Activated gamma-delta T cell treated with anti-CD3 and anti-CD28 coated beads, Interleukin-2, amount 50 U/mL, for 16 hours (primary cell): ENCODE measurements around the gene PROC.
"Not testable (repeated sequence)": the region's sequence is repeated elsewhere in the genome, so short reads cannot be mapped to it uniquely, and the experiment has no call there.

Source experiments
- DNase-seq: peaks from one replicate; pipeline ENCODE4 v3.0.0-alpha.2; 2020; ENCODE audit warnings: low read depth

The PROC gene

DNA sequence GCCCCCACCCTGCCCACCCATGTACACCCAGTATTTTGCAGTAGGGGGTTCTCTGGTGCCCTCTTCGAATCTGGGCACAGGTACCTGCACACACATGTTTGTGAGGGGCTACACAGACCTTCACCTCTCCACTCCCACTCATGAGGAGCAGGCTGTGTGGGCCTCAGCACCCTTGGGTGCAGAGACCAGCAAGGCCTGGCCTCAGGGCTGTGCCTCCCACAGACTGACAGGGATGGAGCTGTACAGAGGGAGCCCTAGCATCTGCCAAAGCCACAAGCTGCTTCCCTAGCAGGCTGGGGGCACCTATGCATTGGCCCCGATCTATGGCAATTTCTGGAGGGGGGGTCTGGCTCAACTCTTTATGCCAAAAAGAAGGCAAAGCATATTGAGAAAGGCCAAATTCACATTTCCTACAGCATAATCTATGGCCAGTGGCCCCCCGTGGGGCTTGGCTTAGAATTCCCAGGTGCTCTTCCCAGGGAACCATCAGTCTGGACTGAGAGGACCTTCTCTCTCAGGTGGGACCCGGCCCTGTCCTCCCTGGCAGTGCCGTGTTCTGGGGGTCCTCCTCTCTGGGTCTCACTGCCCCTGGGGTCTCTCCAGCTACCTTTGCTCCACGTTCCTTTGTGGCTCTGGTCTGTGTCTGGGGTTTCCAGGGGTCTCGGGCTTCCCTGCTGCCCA, 9.3 kb downstream of the PROC start:
- DNase-seq, result no peak

DNA sequence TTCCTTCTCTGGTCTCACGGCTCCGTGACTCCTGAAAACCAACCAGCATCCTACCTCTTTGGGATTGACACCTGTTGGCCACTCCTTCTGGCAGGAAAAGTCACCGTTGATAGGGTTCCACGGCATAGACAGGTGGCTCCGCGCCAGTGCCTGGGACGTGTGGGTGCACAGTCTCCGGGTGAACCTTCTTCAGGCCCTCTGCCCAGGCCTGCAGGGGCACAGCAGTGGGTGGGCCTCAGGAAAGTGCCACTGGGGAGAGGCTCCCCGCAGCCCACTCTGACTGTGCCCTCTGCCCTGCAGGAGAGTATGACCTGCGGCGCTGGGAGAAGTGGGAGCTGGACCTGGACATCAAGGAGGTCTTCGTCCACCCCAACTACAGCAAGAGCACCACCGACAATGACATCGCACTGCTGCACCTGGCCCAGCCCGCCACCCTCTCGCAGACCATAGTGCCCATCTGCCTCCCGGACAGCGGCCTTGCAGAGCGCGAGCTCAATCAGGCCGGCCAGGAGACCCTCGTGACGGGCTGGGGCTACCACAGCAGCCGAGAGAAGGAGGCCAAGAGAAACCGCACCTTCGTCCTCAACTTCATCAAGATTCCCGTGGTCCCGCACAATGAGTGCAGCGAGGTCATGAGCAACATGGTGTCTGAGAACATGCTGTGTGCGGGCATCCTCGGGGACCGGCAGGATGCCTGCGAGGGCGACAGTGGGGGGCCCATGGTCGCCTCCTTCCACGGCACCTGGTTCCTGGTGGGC, 10.0 kb downstream of the PROC start:
- no peak for DNase-seq

GRCh38 chr2:127428815-127429109, 10.5 kb downstream of the PROC start:
- DNase-seq, result no peak

DNA sequence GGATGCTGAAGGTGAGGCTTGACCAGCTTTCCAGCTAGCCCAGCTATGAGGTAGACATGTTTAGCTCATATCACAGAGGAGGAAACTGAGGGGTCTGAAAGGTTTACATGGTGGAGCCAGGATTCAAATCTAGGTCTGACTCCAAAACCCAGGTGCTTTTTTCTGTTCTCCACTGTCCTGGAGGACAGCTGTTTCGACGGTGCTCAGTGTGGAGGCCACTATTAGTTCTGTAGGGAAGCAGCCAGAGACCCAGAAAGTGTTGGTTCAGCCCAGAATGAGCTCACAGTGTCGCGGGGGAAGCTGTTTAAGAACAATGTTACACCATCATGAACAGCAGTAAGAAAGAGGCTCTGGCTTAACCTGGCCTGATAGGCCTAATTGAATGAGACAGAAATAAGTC, 11.1 kb downstream of the PROC start:
- DNase-seq, result no peak

GRCh38 chr2:127429844-127430425, 11.7 kb downstream of the PROC start:
- no peak for DNase-seq

DNA sequence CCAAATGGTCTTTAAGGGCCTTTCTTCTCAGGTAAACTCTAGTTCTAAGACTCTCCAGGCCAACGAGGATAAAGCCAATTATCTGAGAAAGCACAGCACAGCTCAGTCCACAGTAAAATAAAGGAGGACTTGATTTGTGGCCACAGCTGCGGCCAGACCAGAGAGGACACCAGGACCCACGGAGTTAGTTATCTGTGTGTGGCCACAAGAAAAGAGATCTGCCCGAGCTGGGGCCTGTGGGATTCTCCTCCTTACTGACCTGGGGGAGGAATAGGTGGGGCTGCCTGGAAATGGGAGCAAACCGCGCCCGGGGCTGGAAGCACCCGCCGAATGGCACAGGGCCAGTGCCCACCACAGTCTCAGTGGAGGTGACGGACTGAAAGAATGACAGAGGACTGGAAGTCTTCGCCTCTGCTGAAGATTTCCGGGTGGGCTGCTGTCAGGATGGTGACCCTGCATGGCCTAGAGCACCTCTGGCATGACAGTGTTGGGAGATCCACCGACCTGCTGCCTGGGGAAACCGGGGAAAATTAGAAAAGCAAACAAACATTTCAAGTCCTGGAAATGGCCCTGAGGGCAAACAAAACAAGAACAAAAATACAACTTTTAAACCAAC, 13.3 kb downstream of the PROC start:
- DNase-seq, result no peak

DNA sequence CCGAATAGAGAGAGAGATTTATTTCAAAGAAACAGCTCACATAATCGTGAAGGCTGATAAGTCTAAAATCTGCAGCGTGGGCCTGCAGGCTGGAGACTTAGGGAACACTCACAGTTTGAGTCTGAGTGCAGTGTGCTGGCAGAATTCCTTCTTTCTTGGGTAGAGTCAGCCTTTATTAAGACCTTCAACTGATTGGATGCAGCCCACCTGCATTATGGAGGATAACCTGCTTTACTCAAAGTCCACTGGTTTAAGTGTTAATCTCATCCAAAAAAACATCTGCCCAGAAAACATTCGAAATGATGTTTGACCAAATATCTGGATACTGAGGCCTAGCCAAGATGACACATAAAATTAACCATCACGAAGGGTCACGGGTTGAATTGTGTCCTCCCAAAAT, 16.3 kb downstream of the PROC start:
- DNase-seq, result no peak

GRCh38 chr2:127437056-127437455, 18.8 kb downstream of the PROC start:
- no peak for DNase-seq

DNA sequence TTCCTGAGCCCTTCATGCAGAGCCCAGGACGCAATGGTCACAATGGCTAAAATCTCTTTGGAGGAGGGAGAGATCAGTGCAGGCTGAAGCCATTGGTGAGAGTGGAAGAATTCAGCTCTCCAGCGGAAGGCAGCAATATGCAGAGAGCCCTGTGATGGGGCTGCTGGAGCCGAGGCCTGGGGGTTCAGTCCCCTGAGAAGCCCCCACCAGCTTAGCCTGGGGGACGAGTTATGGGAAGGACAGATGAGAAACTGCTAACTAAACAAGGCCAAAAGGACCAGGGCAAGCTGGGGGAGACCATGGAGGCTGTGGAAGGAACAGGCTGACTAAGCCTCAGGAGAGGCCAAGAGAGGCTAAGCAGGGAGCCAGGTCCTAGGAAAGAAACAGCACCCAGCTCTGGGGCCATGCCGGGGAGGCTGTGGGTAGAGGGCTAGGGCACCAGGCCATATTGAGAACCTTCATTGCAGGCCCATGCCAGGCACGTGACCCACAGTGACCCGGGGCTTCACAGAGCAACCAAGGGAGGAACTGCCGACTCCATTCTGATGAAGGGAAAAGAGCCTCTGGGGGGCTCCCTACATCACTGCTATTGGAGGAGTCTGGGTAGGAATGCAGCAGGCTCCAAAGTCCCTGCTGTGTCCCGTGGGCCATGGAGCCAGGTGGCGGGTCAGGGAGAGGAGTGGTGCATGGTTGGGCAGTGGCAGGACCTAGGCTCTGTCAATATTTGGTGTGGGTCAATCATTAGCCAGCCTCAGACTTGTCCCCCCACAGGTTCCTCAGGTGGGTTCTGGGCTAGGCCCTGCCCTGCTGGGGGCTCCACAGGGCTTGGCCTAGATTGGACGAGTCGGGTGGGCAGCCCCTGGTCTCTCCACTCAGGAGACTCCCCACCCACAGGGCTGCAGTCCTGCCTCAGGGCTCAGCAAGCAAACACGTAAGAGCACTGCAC, 19.8 kb downstream of the PROC start:
- DNase-seq, result no peak

GRCh38 chr2:127439343-127439742, 21.1 kb downstream of the PROC start:
- no peak for DNase-seq

DNA sequence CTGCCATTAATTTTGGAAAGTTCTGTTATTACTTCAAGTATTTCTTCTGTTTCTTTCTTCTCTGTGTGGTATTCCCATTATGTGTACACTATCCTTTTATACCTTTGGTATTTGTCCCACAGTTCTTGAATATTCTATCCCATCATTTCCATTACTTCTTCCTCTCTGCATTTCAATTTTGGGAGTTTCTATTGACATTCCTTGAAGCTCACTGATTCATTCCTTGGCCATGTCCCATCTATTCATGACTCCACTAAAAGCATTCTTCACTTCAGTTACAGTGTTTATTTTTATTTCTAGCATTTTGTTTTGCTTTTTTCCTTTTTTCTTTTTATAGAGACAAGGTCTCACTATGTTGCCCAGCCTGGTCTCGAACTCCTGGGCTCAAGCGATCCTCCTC, 30.3 kb downstream of the PROC start:
- DNase-seq, result no peak

- no peak for DNase-seq
Measured at GRCh38 chr2:127449414-127449813, 31.2 kb downstream of the PROC start.

DNA sequence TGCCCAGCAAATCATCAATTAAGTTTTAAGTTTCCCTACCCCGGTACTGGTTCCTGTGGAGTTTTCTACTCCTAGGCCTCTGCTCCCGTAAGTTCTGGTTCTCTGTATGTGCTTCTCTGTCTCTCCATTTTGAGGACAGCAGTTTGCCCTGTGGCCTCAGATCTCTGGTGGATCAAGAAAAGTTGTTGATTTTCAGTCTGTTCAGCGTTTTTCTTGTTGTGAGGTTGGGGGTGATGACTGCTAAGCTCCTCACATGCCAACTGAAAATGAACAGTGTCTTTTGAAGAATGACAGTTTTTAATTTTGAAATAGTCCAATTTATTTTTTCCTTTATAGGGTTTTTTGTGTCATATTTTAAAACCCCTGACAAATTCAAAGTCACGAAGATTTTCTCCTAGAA, 31.7 kb downstream of the PROC start:
- DNase-seq, result no peak

- DNase-seq, result no peak
Measured at GRCh38 chr2:127451981-127452380, 33.8 kb downstream of the PROC start.

- not testable (repeated sequence) for DNase-seq
Measured at GRCh38 chr2:127452423-127452822, 34.2 kb downstream of the PROC start.

DNA sequence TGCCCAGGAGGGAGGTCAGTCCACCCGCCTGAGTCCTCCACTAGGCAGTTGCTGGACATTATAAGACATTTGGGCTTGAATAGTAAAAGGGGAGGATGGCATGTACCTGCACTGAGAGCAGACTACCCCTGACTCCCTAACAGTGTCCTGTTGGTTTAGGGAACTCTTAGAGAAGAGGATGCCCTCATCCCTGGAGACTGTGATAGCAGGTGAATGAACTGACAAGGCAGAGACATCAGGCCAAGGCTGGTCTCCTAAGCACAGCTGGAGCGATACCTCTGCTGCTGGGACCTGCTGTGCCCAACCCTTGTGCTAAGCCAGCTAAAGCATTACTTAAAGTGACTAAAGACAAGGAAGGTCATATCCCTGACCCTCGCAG, 34.8 kb downstream of the PROC start:
- DNase-seq, result no peak

DNA sequence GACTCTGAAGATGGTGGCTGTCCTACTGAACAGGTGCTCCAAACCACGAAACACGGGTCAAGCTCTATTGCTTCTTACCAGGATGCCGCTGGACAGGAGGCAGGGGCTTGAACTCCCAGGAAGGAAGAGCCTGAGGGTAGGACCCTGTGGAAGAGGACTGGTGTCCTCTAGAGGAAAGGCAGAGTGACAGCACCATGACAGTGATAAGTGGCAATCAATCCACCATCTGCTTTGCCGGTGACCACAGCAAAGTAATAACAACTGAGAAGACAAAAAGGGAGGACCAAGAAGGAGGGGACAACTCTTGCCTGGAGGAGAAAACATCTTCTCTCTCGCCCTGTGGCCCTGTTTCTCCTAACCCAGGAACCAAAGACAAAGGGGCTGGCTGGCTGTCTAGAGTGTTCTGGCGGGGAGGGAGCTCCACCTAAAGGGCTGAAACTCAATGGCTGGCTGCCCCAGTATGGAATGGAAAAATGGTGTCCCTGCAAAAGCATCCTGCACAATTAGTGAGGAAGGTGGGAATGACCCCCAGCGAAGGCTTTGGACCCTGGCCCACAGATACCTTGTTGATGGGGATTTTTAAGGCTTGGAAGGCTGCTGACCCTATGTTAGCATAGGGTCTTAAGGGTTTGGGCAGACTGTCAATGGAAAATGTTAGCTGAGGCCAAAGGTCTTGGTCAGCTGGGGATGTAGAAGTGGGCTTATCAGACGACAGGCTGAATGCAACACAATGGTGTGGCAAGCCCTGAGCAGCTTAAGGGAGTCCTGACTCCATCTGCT, 35.4 kb downstream of the PROC start:
- no peak for DNase-seq

DNA sequence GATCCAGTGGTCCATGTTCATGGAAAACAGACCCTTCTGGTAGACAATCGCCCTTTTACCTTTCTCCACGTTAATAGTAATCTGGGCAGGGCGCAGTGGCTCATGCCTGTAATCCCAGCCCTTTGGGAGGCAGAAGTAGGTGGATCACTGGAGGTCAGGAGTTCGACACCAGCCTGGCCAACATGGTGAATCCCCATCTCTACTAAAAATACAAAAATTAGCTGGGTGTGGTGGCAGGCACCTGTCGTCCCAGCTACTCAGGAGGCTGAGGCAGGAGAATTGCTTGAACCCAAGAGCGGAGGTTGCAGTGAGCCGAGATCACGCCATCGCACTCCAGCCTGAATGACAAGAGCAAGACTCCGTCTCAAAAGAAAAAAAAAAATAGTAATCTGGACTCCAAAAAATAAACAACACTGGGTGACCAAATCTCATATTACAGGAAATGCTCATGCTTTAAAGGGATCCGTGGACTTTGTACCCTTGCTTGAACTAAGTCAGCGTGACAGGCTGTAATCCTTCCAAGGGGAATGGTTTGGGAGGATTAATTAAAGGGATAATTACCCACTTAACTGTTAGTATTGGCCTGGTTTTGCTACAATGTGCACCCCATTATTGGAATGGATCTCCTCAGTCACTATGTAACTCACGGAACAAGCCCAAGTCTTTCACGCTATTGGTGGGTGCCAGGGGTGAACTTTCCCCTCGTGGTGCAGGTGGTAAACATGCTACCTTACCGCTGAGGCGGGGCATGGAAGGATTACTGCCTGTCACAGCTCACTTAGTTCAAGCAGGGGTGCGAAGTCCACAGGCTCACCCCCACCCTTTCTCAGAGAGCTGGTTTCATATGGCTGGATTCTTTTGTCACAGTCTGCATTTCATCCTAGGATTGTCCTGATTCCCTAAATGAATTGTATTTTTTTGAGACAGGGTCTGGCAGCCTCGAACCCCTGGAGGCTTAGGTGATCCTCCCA, 36.7 kb downstream of the PROC start:
- DNase-seq, result no peak

- DNase-seq, result no peak
Measured at GRCh38 chr2:127455566-127456493, 37.6 kb downstream of the PROC start.
